ENCODE results near the gene NPFFR1. TPM values are rescaled to one million over a fixed set of nuclear protein-coding genes. Genes with fewer than 3 reads are reported as not detected.

Gene NPFFR1
- total RNA-seq, 2 experiments from 2014 or later = 0.02 TPM; not detected in 1

DNA sequence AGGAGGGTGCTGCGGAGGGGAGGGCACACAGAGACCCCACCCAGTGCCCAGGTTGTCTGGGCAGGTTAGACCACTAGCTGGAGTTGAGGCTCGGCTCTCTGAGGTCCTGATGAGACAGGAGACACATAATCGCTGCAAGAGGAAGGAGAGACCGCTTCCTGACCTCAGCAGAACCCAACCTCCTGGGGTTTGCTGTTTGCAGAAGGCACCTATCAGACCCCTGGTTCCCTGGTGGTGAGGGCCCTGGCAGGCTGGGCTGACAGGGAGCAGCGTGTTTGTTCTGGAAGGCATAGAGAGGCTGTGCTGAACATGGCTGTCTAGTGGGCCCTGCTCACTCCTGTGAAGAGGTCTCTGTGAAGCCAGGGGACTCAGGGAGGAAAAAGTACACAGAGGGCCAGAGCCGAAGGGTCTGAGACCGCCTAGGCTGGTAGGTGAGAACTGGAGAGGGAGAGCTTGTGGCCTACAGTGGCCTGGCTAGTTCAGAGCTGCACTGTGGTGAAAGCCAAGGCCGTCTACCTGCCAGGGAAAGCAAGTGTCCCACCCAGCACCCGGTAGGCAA lies 39.4 kb upstream of the NPFFR1 start:
- intact Hi-C loops (cut with micrococcal nuclease) = no loop called here
- Mint-ChIP-seq H3K4me3 (no peak overlapping the region), H3K9me3 (no peaks in the 10 kb centered on the region), H3K27ac (no peak overlapping the region), H3K36me3 (no peaks in the 10 kb centered on the region), H3K4me1 (ENCODE audit: low read depth) (peaks cover 10% of the 10 kb centered on the region), H3K27me3 (no peaks in the 10 kb centered on the region)
- ChIA-PET POLR2A (no interaction called here), CTCF (no interaction called here)
- DNase-seq = no peak

DNA sequence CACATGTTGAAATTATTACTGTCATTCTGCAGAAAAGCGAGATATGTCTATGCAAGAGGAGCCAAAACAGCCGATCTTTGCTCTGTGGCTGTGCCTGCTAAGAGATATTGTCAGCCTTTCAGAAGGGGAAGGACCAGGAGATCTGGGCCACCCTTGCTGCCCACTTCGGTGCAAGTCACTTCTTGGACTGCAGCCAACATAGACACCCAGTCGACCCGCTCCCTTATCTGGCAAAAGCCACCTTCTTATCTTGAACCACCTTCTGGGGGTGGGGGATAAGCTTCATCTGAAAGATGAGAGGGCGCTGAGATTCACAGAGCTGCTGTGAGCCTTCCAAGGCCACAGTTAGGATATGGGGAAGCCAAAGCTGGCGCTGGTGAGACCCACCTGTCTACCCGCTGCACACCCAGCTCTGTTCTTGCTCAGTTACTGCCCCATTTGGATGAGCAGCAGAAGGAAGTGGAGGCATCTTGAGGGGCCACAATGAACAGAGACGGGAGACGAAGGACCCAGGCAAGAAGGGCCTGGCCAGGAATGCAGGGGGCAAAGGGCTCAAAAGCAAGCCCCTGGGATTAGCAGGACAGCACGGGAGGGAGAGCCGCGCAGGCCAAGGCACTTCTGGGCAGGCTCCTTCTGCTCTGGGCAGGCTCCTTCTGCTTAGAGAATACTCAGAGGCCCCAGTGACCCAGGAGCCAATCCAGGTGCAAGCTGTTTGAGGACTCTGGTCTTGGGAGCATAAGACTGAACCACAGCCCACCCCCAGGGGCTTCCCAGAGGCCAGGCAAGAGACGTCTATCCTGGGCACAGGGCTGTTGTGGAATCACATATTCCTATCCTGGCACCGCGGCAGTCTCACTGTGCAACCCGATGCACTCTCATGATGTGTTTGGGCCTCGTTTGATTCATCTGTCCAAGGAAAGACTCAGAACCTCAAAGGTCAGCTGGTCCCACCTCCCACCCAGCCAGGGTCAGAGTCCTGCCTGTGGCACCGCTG lies 38.4 kb upstream of the NPFFR1 start:
- H3K4me1 Mint-ChIP-seq (ENCODE audit: low read depth) = peaks cover 10% of the 10 kb centered on the region
- POLR2A ChIA-PET = no interaction called here
- no peaks in the 10 kb centered on the region for H3K9me3 Mint-ChIP-seq
- DNase-seq = no peak
- H3K27ac Mint-ChIP-seq = no peak overlapping the region
- no peaks in the 10 kb centered on the region for H3K27me3 Mint-ChIP-seq
- CTCF ChIA-PET = no interaction called here
- H3K4me3 Mint-ChIP-seq = no peak overlapping the region
- intact Hi-C loops (cut with micrococcal nuclease) = no loop called here
- H3K36me3 Mint-ChIP-seq = no peaks in the 10 kb centered on the region

DNA sequence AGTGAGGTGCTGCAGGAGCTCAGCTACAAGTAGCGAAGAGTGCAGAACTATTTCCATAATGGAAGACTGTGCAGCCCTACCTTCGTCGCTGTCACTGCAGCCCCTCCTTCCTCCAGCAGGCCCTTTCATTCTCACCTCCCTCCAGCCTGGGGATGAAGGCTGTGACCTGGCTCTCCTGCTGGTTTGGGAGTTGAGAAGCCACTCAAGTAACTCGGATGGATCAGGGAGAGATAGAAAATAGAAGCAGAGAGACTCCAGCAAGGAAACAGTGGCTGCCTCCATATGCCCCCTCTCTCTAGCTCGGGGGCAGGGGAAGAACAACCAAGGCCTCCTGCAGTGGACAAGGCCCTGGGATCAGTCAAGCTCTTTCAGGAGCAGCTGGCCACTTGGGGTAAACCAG lies 37.4 kb upstream of the NPFFR1 start:
- no peak for DNase-seq
- CTCF ChIA-PET = no interaction called here
- POLR2A ChIA-PET = no interaction called here

DNA sequence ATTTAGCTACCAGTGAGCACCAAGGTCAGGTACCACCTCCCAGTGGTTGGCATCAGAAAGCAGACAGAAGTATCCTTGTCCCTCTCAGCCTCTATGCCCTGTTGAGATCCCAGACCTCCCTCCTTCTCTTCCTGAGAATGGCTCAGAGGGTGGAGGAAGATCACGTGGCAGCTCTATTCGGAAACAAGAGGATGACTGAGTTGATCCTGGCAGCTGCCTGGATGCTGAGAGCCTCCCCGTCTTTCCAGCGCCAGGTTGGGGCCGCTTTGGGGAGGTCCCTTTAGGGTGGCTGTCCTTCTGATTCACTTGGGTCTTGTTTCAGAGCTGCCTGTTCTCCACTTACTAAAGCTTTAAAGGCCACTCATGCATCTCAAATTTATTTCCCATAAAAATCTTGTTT lies 36.9 kb upstream of the NPFFR1 start:
- ChIA-PET POLR2A (no interaction called here), CTCF (no interaction called here)
- no peak overlapping the region for H3K4me3 Mint-ChIP-seq
- H3K27ac Mint-ChIP-seq = no peak overlapping the region
- peaks cover 10% of the 10 kb centered on the region for H3K4me1 Mint-ChIP-seq (ENCODE audit: low read depth)
- H3K36me3 Mint-ChIP-seq = no peaks in the 10 kb centered on the region
- no peak for DNase-seq
- intact Hi-C loops (cut with micrococcal nuclease) = no loop called here
- no peaks in the 10 kb centered on the region for H3K27me3 Mint-ChIP-seq
- no peaks in the 10 kb centered on the region for H3K9me3 Mint-ChIP-seq

More for the DNA sequence above, 37.4 kb upstream of the NPFFR1 start:
- peaks cover 10% of the 10 kb centered on the region for H3K4me1 Mint-ChIP-seq (ENCODE audit: low read depth)
- intact Hi-C loops (cut with micrococcal nuclease) = no loop called here
- H3K27ac Mint-ChIP-seq = no peak overlapping the region
- no peaks in the 10 kb centered on the region for H3K27me3 Mint-ChIP-seq
- no peaks in the 10 kb centered on the region for H3K9me3 Mint-ChIP-seq
- no peaks in the 10 kb centered on the region for H3K36me3 Mint-ChIP-seq
- H3K4me3 Mint-ChIP-seq = no peak overlapping the region

DNA sequence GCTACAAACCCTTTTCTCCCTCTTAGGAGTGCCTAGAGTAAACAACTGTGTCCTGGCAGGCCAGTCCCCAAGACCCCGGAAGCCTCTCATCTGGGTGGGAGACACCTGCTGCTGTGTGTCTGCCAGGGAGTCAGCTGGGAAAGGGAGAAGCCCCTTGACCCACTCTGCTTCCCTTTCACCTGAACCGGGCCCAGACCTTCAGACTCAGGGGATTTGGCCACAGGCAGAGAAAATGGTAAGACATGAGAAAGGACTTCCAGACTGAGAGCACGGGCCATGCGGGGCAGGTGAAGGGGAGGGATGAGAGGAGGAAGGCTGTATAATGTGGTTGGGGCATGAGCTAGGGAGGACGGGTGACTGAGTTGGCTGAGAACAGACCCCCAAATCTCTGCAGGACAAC lies 36.0 kb upstream of the NPFFR1 start:
- ChIA-PET CTCF (interaction anchor here (0.9 kb wide), 1 partner anchor 47 kb away, joined by 3 read pairs; no protein-coding TSS in a partner anchor), POLR2A (no interaction called here)
- intact Hi-C loops (cut with micrococcal nuclease) = no loop called here
- no peaks in the 10 kb centered on the region for H3K9me3 Mint-ChIP-seq
- no peaks in the 10 kb centered on the region for H3K36me3 Mint-ChIP-seq
- DNase-seq = no peak
- no peak overlapping the region for H3K27ac Mint-ChIP-seq
- peaks cover 10% of the 10 kb centered on the region for H3K4me1 Mint-ChIP-seq (ENCODE audit: low read depth)
- H3K27me3 Mint-ChIP-seq = no peaks in the 10 kb centered on the region
- no peak overlapping the region for H3K4me3 Mint-ChIP-seq

DNA sequence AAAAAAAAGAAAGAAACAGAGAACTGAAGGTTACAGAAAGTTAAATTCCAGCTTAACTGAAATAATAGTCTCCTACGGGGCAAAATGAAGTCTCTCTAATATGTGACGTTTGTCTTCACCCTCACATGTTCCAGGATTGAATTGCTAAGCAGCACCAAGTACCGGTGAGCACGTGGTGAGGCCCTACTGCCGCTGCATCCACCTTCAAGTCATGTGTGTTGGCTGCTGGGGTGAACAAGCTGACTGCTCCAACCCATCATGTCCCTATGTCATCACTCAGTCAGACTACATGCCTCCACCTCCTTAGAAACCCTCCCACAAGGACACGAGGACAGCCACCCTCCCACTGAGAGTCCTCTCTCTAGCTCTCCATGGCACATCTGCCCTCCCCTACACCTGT lies 35.4 kb upstream of the NPFFR1 start:
- ChIA-PET CTCF (no interaction called here), POLR2A (no interaction called here)
- Mint-ChIP-seq H3K27ac (no peak overlapping the region), H3K36me3 (no peaks in the 10 kb centered on the region), H3K9me3 (peaks cover 2% of the 10 kb centered on the region), H3K4me3 (no peak overlapping the region), H3K27me3 (no peaks in the 10 kb centered on the region), H3K4me1 (ENCODE audit: low read depth) (peaks cover 10% of the 10 kb centered on the region)
- DNase-seq = no peak
- intact Hi-C loops (cut with micrococcal nuclease) = no loop called here

DNA sequence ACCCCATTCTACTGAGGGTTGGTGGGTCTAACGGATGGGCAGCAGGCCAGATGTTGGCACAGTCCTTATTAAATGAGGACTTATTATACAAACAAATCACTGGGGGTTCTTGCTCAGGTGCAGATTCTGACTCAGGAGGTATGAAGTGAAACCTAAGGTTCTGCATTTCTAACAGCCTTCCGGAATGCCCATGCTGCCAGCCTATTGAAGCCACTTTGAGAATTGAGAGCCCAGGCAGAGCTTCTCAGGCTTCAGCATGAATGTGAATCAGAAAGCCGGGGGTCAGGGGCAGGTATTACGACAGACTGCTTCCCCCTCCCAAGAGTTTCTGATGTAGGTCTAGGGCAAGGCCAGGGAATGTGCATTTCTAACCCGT lies 34.1 kb upstream of the NPFFR1 start:
- intact Hi-C loops (cut with micrococcal nuclease) = no loop called here
- Mint-ChIP-seq H3K36me3 (no peaks in the 10 kb centered on the region), H3K4me1 (ENCODE audit: low read depth) (peaks cover 2% of the 10 kb centered on the region), H3K27ac (no peak overlapping the region), H3K27me3 (no peaks in the 10 kb centered on the region), H3K9me3 (peaks cover 5% of the 10 kb centered on the region), H3K4me3 (no peak overlapping the region)
- POLR2A ChIA-PET = no interaction called here
- no peak for DNase-seq
- CTCF ChIA-PET = no interaction called here

DNA sequence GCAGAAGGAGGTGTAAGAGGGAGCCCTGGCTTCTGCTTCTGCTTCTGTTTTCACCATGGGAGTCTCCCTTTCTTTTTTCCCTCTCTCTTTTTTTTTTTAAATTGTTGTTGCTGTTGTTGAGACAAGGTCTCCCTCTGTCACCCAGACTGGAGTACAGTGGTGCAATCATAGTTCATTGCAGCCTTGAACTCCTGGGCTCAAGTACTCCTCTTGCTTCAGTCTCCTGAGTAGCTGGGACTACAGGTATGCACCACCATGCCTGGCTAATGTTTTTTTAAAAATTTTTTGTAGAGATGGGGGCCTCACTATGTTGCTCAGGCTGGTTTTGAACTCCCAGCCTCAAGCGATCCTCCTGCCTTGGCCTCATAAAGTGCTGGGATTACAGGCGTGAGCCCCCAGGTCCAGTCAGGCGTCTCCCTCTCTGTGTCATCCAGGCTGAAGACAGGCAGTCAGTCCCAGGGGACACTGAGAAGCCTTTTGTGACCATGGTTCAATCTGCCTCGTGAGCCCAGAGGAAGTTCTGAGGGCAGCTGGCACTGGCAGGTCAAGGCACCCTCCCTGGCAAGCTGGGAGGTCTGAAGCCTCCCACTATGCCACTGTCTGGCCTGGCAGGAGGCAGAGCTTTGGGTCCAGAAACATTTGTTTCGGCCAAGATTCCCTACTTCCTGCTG lies 33.6 kb upstream of the NPFFR1 start:
- H3K4me3 Mint-ChIP-seq = no peak overlapping the region
- no peak for DNase-seq
- H3K36me3 Mint-ChIP-seq = no peaks in the 10 kb centered on the region
- H3K9me3 Mint-ChIP-seq = peaks cover 5% of the 10 kb centered on the region
- ChIA-PET POLR2A (no interaction called here), CTCF (no interaction called here)
- no peaks in the 10 kb centered on the region for H3K27me3 Mint-ChIP-seq
- no peaks in the 10 kb centered on the region for H3K4me1 Mint-ChIP-seq (ENCODE audit: low read depth)
- no peak overlapping the region for H3K27ac Mint-ChIP-seq
- intact Hi-C loops (cut with micrococcal nuclease) = no loop called here

DNA sequence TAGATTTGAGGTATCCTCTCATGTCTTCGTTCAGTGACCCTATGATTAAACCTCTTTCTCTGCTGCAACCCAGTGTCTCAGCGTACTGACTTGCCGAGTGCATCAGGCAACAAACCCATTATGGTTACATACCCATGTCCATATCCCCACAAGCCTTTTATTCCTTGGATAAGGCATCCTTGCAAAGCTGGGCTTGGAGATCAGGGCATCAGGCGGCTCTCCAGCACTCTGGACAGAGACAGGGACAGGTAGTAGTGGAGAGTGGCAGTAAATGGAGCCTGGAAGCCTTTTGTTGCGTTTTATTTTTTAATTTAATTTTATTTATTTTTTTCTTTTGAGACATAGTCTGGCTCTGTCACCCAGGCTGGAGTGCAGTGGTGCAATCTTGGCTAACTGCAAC lies 32.0 kb upstream of the NPFFR1 start:
- POLR2A ChIA-PET = no interaction called here
- no peaks in the 10 kb centered on the region for H3K27me3 Mint-ChIP-seq
- no peak for DNase-seq
- peaks cover 5% of the 10 kb centered on the region for H3K9me3 Mint-ChIP-seq
- H3K27ac Mint-ChIP-seq = no peak overlapping the region
- intact Hi-C loops (cut with micrococcal nuclease) = no loop called here
- H3K4me3 Mint-ChIP-seq = no peak overlapping the region
- CTCF ChIA-PET = interaction anchor here (1.3 kb wide), 1 partner anchor 94 kb away, joined by 3 read pairs; no protein-coding TSS in a partner anchor
- H3K4me1 Mint-ChIP-seq (ENCODE audit: low read depth) = no peaks in the 10 kb centered on the region
- no peaks in the 10 kb centered on the region for H3K36me3 Mint-ChIP-seq

DNA sequence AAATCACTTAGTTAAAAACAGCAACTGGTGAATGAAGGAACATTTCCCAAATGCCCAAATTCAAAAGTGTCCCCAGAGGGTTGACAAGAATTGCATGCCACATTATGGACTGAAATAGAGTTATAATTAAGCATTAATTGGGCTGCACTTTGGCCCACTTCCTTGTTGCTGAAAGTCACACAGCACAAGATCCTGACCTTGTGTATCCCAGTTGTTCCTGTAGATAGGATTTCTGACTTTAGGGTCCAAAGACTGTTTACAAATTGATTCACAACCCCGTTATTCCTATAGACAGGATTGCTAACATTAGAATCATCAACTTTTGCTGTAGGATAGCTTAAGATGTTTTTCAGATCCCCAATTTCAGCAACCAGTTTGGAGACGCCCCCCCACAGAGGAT lies 31.5 kb upstream of the NPFFR1 start:
- intact Hi-C loops (cut with micrococcal nuclease) = no loop called here
- no peak overlapping the region for H3K27ac Mint-ChIP-seq
- POLR2A ChIA-PET = no interaction called here

DNA sequence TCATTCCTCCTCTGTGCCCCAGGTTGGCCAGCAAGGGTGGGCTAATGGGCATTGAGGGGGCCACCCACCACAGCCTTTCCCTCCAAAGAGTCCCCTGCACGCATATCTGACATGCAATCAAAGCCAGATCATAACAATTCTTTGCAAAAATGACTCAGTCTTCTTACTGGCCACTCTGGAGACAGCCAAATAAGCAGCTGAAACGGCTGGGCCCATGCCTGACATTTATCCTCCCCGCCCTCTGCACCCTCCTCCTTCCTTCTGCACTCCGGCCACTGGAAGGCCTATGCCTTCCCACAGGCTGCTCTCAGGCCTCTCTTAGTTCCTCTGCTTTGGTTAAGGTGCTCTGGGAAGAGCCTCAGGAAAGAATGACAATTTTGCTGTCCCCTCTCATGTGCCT lies 29.2 kb upstream of the NPFFR1 start:
- Mint-ChIP-seq H3K9me3 (peaks cover 5% of the 10 kb centered on the region), H3K36me3 (no peaks in the 10 kb centered on the region), H3K4me1 (ENCODE audit: low read depth) (no peaks in the 10 kb centered on the region), H3K27me3 (no peaks in the 10 kb centered on the region), H3K27ac (no peak overlapping the region), H3K4me3 (no peak overlapping the region)
- ChIA-PET POLR2A (no interaction called here), CTCF (interaction anchor here (1.3 kb wide), 1 partner anchor 40 kb away, joined by 3 read pairs; no protein-coding TSS in a partner anchor)
- no peak for DNase-seq
- intact Hi-C loops (cut with micrococcal nuclease) = no loop called here

More for the DNA sequence above, 31.5 kb upstream of the NPFFR1 start:
- DNase-seq = no peak
- no peaks in the 10 kb centered on the region for H3K27me3 Mint-ChIP-seq
- no peaks in the 10 kb centered on the region for H3K36me3 Mint-ChIP-seq
- CTCF ChIA-PET = interaction anchor here (1.3 kb wide), 1 partner anchor 94 kb away, joined by 3 read pairs; no protein-coding TSS in a partner anchor
- H3K9me3 Mint-ChIP-seq = peaks cover 5% of the 10 kb centered on the region
- no peak overlapping the region for H3K4me3 Mint-ChIP-seq
- H3K4me1 Mint-ChIP-seq (ENCODE audit: low read depth) = no peaks in the 10 kb centered on the region

DNA sequence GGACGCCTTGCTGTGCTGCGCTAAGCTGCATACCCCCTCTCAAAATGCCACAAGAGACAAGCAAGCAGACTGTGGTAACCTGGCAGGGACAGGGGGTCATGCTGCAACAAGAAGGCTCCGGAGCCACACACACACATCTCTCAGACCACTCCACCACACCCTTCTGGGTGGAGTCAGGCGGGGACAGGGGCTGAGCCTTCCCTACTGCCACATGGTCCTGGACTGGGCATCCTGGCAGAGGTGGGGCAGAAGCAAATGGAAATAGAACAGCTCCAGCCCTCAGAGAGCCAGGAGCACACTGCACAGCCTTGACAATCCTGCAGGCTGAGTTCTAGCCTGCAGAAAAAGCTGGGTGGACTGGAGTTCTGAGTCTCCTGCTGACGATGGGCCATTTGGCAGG lies 28.4 kb upstream of the NPFFR1 start:
- intact Hi-C loops (cut with micrococcal nuclease) = no loop called here
- POLR2A ChIA-PET = no interaction called here

More for the DNA sequence above, 28.4 kb upstream of the NPFFR1 start:
- no peak overlapping the region for H3K27ac Mint-ChIP-seq
- CTCF ChIA-PET = no interaction called here
- peaks cover 5% of the 10 kb centered on the region for H3K9me3 Mint-ChIP-seq
- no peaks in the 10 kb centered on the region for H3K4me1 Mint-ChIP-seq (ENCODE audit: low read depth)
- H3K36me3 Mint-ChIP-seq = no peaks in the 10 kb centered on the region
- H3K4me3 Mint-ChIP-seq = no peak overlapping the region
- no peak for DNase-seq
- no peaks in the 10 kb centered on the region for H3K27me3 Mint-ChIP-seq
